GM13976 (cell line): ENCODE measurements around the gene CENATAC.
A peak's percentile ranks its signal among the peaks of the same experiment; 100 is the strongest.

ENCODE experiments used
- DNase-seq: peaks from one replicate; pipeline ENCODE4 v3.0.0; 2012; ENCODE audit warnings: low spot score
- in situ Hi-C: fragments of 300-500 bp; cut with MboI; formaldehyde crosslinking; loops from one replicate; pipeline ENCODE4 v1.12.0; 2022; ENCODE audit warnings: low sequenced_read_pairs, mixed read lengths, inconsistent platforms; ENCODE audit not compliant: unreplicated experiment
- TF ChIP-seq, protein P1 (sequence below): IDR thresholded peaks from 2 replicates; pipeline ENCODE4 v1.5.1; 2012; ENCODE audit warnings: borderline replicate concordance, mild to moderate bottlenecking; ENCODE audit not compliant: insufficient read depth; ENCODE audit errors: extremely low read depth, missing control alignments, control extremely low read depth

The CENATAC gene

GRCh38 chr11:119019996-119020395 is 22.1 kb downstream of the CENATAC start:
- in situ Hi-C loops: no loop called here
- TF ChIP-seq, protein P1, sequence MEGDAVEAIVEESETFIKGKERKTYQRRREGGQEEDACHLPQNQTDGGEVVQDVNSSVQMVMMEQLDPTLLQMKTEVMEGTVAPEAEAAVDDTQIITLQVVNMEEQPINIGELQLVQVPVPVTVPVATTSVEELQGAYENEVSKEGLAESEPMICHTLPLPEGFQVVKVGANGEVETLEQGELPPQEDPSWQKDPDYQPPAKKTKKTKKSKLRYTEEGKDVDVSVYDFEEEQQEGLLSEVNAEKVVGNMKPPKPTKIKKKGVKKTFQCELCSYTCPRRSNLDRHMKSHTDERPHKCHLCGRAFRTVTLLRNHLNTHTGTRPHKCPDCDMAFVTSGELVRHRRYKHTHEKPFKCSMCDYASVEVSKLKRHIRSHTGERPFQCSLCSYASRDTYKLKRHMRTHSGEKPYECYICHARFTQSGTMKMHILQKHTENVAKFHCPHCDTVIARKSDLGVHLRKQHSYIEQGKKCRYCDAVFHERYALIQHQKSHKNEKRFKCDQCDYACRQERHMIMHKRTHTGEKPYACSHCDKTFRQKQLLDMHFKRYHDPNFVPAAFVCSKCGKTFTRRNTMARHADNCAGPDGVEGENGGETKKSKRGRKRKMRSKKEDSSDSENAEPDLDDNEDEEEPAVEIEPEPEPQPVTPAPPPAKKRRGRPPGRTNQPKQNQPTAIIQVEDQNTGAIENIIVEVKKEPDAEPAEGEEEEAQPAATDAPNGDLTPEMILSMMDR: no peak
- peak; percentile 12 for DNase-seq

- in situ Hi-C loops: no loop called here
- DNase-seq: no peak
- TF ChIP-seq, protein P1: no peak
Observed at GRCh38 chr11:119021631-119022030, 23.7 kb downstream of the CENATAC start.

DNA sequence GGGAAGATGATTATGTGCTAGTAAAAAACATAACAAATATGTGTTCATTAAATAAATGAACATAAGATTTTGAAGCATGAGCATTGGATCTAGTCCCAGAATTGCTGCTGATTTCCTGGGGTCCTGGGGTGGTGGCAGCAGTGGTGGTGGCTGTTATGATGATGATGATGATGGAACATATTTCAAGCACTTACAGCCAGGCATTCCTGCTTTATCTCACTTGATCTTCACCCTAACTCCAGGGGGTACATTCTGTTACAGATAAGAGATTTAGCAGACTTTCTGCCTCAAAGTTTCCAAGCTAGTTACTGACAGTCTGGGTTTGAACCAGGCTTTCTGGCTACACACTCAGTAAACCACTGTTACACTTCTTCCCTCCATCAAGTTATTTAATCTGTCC is 25.8 kb downstream of the CENATAC start:
- in situ Hi-C loops: no loop called here

GRCh38 chr11:119024430-119025098 is 26.6 kb downstream of the CENATAC start:
- DNase-seq: peak; percentile 3
- in situ Hi-C loops: no loop called here
- TF ChIP-seq, protein P1: no peak

More for the DNA sequence above, 25.8 kb downstream of the CENATAC start:
- TF ChIP-seq, protein P1: no peak
- no peak for DNase-seq

GRCh38 chr11:119025099-119025473 is 27.1 kb downstream of the CENATAC start:
- DNase-seq: peak; percentile 8
- in situ Hi-C loops: no loop called here

DNA sequence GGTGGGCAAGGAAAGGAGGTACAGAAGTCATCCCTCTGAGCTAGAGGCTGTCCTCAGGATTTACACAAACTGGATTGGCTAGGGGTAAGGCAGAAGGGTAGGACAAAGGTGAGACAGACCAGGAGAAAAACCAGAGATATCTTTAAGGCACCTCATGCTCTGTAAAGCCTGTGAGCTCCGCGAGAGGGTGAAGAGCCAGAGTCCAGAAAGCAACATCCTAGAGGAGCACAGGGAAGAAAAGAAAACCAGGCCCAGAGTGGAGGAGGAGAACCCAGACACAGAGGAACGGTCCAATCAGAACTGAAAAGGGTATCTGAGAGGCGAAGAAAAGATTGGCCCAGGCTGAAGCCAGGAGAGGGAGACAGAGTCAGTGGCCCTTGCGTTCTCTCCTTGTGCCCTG is 27.6 kb downstream of the CENATAC start:
- TF ChIP-seq, protein P1: no peak
- peak; percentile 6 for DNase-seq
- in situ Hi-C loops: no loop called here

More at GRCh38 chr11:119025099-119025473, 27.1 kb downstream of the CENATAC start:
- TF ChIP-seq, protein P1: no peak
